ENCODE data around the gene FBP1.
"Not testable (repeated sequence)": the region's sequence is repeated elsewhere in the genome, so short reads cannot be mapped to it uniquely, and the experiment has no call there.

FBP1 gene

GRCh38 chr9:94566550-94566949 lies 72.8 kb downstream of the FBP1 start:
- H3K4me2 ChIP-seq (ENCODE audit: low read depth, low read length, poor library complexity, severe bottlenecking), result no peak overlapping the region
- no peaks in the 10 kb centered on the region for H3K9me3 ChIP-seq (ENCODE audit: insufficient read depth, low read depth, low read length)
- no peak for TF ChIP-seq CTCF (conservative IDR thresholded peaks at IDR 0.05; ENCODE audit: low read length)
- no peak for TF ChIP-seq EZH2phosphoT487 (IDR thresholded peaks at IDR 0.05; ENCODE audit: borderline replicate concordance)
- H3K4me3 ChIP-seq (ENCODE audit: low read length, poor library complexity, severe bottlenecking), result no peak overlapping the region
- H2AFZ ChIP-seq (ENCODE audit: low read length), result no peak overlapping the region
- H3K9me2 ChIP-seq (replicated peaks; ENCODE audit: low read depth, low read length), result no peaks in the 10 kb centered on the region
- H3K36me3 ChIP-seq (ENCODE audit: insufficient read depth, low read length), result no peaks in the 10 kb centered on the region
- H4K20me1 ChIP-seq (ENCODE audit: insufficient read depth, low read length, poor library complexity, severe bottlenecking), result no peaks in the 10 kb centered on the region
- no peaks in the 10 kb centered on the region for H3K27me3 ChIP-seq (ENCODE audit: insufficient read depth, low read length, poor library complexity, severe bottlenecking)
- H3K79me2 ChIP-seq (ENCODE audit: insufficient read depth, low read length), result no peaks in the 10 kb centered on the region
- H3K9ac ChIP-seq (ENCODE audit: low read depth, low read length, poor library complexity, severe bottlenecking), result no peak overlapping the region
- no peaks in the 10 kb centered on the region for H3K4me1 ChIP-seq (ENCODE audit: insufficient read depth, low read length, poor library complexity, severe bottlenecking)
- no peaks in the 10 kb centered on the region for H3F3A ChIP-seq (ENCODE audit: low read depth)

- H3F3A ChIP-seq (ENCODE audit: low read depth); H3K36me3 ChIP-seq (ENCODE audit: insufficient read depth, low read length); H3K4me2 ChIP-seq (ENCODE audit: low read depth, low read length, poor library complexity, severe bottlenecking); H3K9me3 ChIP-seq (ENCODE audit: insufficient read depth, low read depth, low read length); H3K79me2 ChIP-seq (ENCODE audit: insufficient read depth, low read length); H3K4me1 ChIP-seq (ENCODE audit: insufficient read depth, low read length, poor library complexity, severe bottlenecking); H2AFZ ChIP-seq (ENCODE audit: low read length); H3K9ac ChIP-seq (ENCODE audit: low read depth, low read length, poor library complexity, severe bottlenecking); H3K9me2 ChIP-seq (replicated peaks; ENCODE audit: low read depth, low read length); H3K4me3 ChIP-seq (ENCODE audit: low read length, poor library complexity, severe bottlenecking); H4K20me1 ChIP-seq (ENCODE audit: insufficient read depth, low read length, poor library complexity, severe bottlenecking); H3K27me3 ChIP-seq (ENCODE audit: insufficient read depth, low read length, poor library complexity, severe bottlenecking): not testable (repeated sequence)
These were observed 75.0 kb downstream of the FBP1 start for GRCh38 chr9:94564279-94564678.

GRCh38 chr9:94563548-94563947 lies 75.8 kb downstream of the FBP1 start:
- Histone ChIP-seq H3K27me3 (ENCODE audit: insufficient read depth, low read length, poor library complexity, severe bottlenecking) (no peaks in the 10 kb centered on the region), H3K36me3 (ENCODE audit: insufficient read depth, low read length) (no peaks in the 10 kb centered on the region), H3F3A (ENCODE audit: low read depth) (no peaks in the 10 kb centered on the region), H3K9me2 (replicated peaks; ENCODE audit: low read depth, low read length) (no peaks in the 10 kb centered on the region), H3K4me3 (ENCODE audit: low read length, poor library complexity, severe bottlenecking) (no peak overlapping the region), H3K9ac (ENCODE audit: low read depth, low read length, poor library complexity, severe bottlenecking) (no peak overlapping the region), H2AFZ (ENCODE audit: low read length) (no peak overlapping the region), H3K4me1 (ENCODE audit: insufficient read depth, low read length, poor library complexity, severe bottlenecking) (no peaks in the 10 kb centered on the region), H4K20me1 (ENCODE audit: insufficient read depth, low read length, poor library complexity, severe bottlenecking) (no peaks in the 10 kb centered on the region), H3K79me2 (ENCODE audit: insufficient read depth, low read length) (no peaks in the 10 kb centered on the region), H3K9me3 (ENCODE audit: insufficient read depth, low read depth, low read length) (no peaks in the 10 kb centered on the region), H3K4me2 (ENCODE audit: low read depth, low read length, poor library complexity, severe bottlenecking) (no peak overlapping the region)
- TF ChIP-seq EZH2phosphoT487 (IDR thresholded peaks at IDR 0.05; ENCODE audit: borderline replicate concordance) (no peak), CTCF (conservative IDR thresholded peaks at IDR 0.05; ENCODE audit: low read length) (peak; percentile 42; the same call in 1 of the 2 replicates)

- Histone ChIP-seq H4K20me1 (ENCODE audit: insufficient read depth, low read length, poor library complexity, severe bottlenecking) (no peaks in the 10 kb centered on the region), H3K9me3 (ENCODE audit: insufficient read depth, low read depth, low read length) (no peaks in the 10 kb centered on the region), H3F3A (ENCODE audit: low read depth) (no peaks in the 10 kb centered on the region), H2AFZ (ENCODE audit: low read length) (no peak overlapping the region), H3K9me2 (replicated peaks; ENCODE audit: low read depth, low read length) (no peaks in the 10 kb centered on the region), H3K9ac (ENCODE audit: low read depth, low read length, poor library complexity, severe bottlenecking) (no peak overlapping the region), H3K79me2 (ENCODE audit: insufficient read depth, low read length) (no peaks in the 10 kb centered on the region), H3K4me2 (ENCODE audit: low read depth, low read length, poor library complexity, severe bottlenecking) (no peak overlapping the region), H3K36me3 (ENCODE audit: insufficient read depth, low read length) (no peaks in the 10 kb centered on the region), H3K4me1 (ENCODE audit: insufficient read depth, low read length, poor library complexity, severe bottlenecking) (no peaks in the 10 kb centered on the region), H3K27me3 (ENCODE audit: insufficient read depth, low read length, poor library complexity, severe bottlenecking) (peaks cover 5% of the 10 kb centered on the region), H3K4me3 (ENCODE audit: low read length, poor library complexity, severe bottlenecking) (no peak overlapping the region)
- TF ChIP-seq CTCF (conservative IDR thresholded peaks at IDR 0.05; ENCODE audit: low read length) (no peak), EZH2phosphoT487 (IDR thresholded peaks at IDR 0.05; ENCODE audit: borderline replicate concordance) (no peak)
These were observed 79.1 kb downstream of the FBP1 start for GRCh38 chr9:94560237-94560636.

All from Loucy (cell line).